Activated CD4-positive, alpha-beta T cell treated with anti-CD3 and anti-CD28 coated beads, Interleukin-2, amount 10 ng/mL, durations not matched to agents 24 days and 14 days (primary cell): ENCODE data around the gene CPEB4. TPM values are rescaled to one million over a fixed set of nuclear protein-coding genes. Genes with fewer than 3 reads are reported as not detected.

Experiments
- DNase-seq: peaks from one replicate; pipeline ENCODE4 v3.0.0; 2022
- H3K27ac Mint-ChIP-seq: one replicate; pipeline ENCODE4 v1.8.0; 2022; ENCODE audit warnings: mild to moderate bottlenecking, mixed read lengths
- H3K27me3 Mint-ChIP-seq: one replicate; pipeline ENCODE4 v1.8.0; 2022; ENCODE audit warnings: mixed read lengths
- H3K36me3 Mint-ChIP-seq: one replicate; pipeline ENCODE4 v1.8.0; 2022; ENCODE audit warnings: low read depth, mild to moderate bottlenecking, mixed read lengths
- H3K4me1 Mint-ChIP-seq: one replicate; pipeline ENCODE4 v1.8.0; 2021; ENCODE audit warnings: mixed read lengths
- H3K4me3 Mint-ChIP-seq: one replicate; pipeline ENCODE4 v1.8.0; 2022; ENCODE audit warnings: mild to moderate bottlenecking, moderate library complexity, mixed read lengths
- H3K9me3 Mint-ChIP-seq: one replicate; pipeline ENCODE4 v1.8.0; 2021; ENCODE audit warnings: mixed read lengths
- intact Hi-C: fragments of 100-400 bp; cut with micrococcal nuclease; formaldehyde crosslinking; loops from one replicate; pipeline ENCODE4 v1.15.1; 2023
- total RNA-seq: library from RNA; stranded (reverse); gene quantifications from 2 replicates; pipeline ENCODE4 v1.2.3, GENCODE V29; 2022

CPEB4 gene
- total RNA-seq, 1 donor from 2014 or later: 8.8 TPM

DNA sequence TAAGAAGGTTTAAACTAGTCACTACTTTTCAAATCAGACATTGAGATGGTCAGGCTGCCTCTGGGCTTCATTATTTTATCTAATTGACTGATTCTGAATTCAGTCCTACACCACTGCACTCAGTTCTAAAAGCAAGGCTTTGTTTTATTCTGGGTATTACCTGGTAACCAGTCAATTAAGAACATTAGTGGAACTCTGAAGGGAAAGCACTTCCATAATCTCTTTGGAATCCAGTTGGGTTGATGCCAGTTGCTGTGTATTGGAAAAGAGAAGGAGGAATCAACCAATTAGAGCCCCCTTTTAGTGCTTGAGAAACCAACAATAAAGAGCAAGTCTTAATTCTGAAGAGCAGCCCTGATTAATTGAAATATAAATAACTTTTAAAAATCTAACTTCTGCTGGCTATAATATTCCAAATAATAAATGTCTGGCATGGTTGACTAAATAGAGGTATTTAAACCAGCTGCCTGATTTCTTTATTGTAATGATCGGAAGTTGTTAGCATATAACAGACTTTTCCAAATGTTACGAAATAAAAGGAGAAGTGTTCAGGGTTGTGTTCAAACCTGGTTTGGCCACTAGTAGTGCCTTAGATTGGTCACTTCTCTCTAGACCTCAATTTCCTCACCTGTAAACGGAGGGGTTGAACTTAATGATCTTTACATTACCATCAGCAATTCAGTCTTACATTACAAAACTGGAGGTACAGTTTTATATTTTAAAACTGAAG, 32.0 kb downstream of the CPEB4 start:
- no peaks in the 10 kb centered on the region for H3K27me3 Mint-ChIP-seq
- H3K36me3 Mint-ChIP-seq: peaks cover 1% of the 10 kb centered on the region
- H3K4me3 Mint-ChIP-seq: no peak overlapping the region
- no peaks in the 10 kb centered on the region for H3K9me3 Mint-ChIP-seq
- intact Hi-C loops: no loop called here
- H3K4me1 Mint-ChIP-seq: peaks cover 8% of the 10 kb centered on the region
- DNase-seq: no peak
- H3K27ac Mint-ChIP-seq: no peak overlapping the region

DNA sequence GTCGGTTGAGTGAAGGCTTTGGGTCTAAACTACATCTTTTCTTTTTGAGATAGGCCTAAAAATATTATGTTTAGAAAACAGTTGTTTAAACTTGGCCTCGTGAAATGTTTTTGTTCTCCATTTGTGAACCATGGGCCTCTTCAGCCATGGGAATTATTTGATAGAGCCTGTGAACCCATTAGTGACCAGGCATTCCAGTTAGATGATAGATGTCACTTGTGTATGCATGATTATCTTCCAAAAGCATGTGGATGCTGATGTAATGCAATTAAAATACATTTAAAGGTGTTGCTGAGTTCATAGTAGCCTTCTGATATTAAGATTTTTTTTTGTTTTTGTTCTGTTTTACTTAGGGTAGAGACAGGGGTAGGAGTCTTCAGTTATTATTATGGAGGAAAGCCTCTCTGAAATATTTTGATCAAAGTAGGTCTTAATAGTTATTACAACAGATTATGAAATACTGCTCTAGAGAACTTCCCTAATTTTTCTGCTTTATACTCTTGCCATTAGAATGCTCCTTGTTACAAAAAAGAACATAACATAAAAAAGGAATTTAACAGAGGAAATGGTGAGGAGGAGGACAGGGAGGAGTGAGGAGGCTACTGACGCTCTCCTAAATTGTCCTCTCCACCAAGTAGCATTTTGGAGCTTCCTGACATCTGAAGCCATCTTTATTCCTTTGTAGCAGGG, 32.9 kb downstream of the CPEB4 start:
- Mint-ChIP-seq H3K4me1 (peaks cover 8% of the 10 kb centered on the region), H3K4me3 (no peak overlapping the region), H3K27ac (no peak overlapping the region), H3K36me3 (no peaks in the 10 kb centered on the region), H3K27me3 (no peaks in the 10 kb centered on the region), H3K9me3 (no peaks in the 10 kb centered on the region)
- no peak for DNase-seq
- intact Hi-C loops: no loop called here

DNA sequence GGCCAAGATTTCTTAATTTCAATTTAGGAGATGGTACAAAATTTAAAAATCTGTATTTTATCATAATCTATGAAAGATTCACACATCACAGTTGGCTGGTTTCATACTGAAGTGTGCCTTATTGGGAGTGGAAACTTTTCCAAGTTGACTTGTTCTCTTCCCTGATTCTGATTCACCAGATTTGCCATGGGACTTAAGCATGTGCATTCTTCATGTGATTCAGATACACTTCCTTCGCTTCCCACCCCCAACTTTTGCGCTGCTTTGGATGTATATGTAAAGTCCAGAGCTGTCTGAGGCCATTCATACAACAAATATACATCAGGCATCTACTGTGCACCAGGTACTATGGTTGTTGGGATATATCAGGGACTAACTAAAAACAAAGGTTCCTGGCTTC, 34.4 kb downstream of the CPEB4 start:
- Mint-ChIP-seq H3K27ac (no peak overlapping the region), H3K9me3 (no peaks in the 10 kb centered on the region), H3K4me3 (no peak overlapping the region)

DNA sequence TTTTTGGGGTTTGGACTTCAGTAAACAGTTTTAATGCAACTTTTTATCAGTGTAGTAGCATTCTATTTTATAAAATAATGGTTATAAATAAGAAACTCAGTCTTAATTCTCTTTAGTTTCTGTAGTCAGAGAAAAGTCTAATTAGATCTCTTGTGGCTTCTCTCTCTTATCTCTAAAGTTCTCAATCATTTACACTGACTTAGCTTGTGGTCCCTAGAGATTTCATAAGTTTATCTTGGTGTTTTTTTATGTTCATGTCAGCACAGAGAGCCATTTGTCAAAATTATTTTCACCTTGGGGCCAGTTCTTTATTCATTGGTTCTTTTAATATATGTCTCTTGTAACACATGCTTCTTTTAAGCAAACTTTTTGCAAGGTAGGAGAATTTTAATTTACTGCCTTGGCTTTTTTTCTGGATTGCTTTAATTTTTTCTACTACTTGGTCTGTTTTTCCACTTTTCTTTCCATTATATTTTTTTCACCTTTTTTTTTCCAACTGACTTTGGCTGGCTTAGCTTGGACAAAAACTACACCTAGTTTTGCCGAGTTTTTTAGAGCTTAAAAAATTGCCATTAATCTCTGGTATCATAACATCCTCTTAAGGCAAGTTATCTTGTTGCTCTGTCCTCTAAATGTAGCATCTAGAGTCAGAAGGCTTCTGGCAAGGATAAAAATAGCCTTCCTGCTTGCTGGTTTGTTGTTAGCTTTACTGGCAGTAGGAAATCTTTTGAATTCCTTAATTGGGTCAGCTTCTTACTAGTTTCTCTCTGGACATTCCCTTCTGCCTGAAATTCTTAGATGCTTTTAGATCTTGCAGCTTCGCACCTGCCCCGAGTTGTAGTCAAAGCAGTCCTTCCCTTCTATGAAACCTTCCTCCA, 35.3 kb downstream of the CPEB4 start:
- peaks cover 1% of the 10 kb centered on the region for H3K36me3 Mint-ChIP-seq
- no peaks in the 10 kb centered on the region for H3K27me3 Mint-ChIP-seq
- no peak overlapping the region for H3K4me3 Mint-ChIP-seq
- H3K9me3 Mint-ChIP-seq: no peaks in the 10 kb centered on the region
- intact Hi-C loops: no loop called here
- H3K27ac Mint-ChIP-seq: no peak overlapping the region
- H3K4me1 Mint-ChIP-seq: peaks cover 7% of the 10 kb centered on the region
- DNase-seq: no peak

More for the DNA sequence above, 34.4 kb downstream of the CPEB4 start:
- H3K36me3 Mint-ChIP-seq: no peaks in the 10 kb centered on the region
- peaks cover 7% of the 10 kb centered on the region for H3K4me1 Mint-ChIP-seq
- no peak for DNase-seq
- no peaks in the 10 kb centered on the region for H3K27me3 Mint-ChIP-seq
- intact Hi-C loops: no loop called here

DNA sequence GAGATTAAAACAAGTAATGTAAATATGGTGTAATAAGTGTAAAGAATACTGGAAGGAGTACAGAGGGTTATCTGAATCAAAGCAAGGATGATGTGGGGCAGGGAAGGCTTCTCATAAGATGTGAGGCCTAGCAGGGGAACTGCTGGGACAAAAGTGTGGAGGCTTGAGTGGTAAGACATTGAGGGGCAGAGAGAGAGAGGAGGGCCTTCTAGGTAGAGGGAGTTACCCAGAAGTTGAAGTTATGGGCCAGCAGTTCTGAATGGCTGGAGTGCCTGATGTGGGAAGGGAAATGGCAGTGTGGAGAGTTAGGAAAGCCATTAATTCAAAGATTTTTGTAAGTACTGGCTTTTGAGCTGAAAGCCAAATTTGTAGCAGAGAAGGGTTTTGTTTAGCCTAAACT, 36.8 kb downstream of the CPEB4 start:
- DNase-seq: no peak
- intact Hi-C loops: loop anchor here (1.0 kb wide), 1 partner anchor 306 kb away; no protein-coding TSS in a partner anchor
- H3K27ac Mint-ChIP-seq: no peak overlapping the region
- H3K4me3 Mint-ChIP-seq: no peak overlapping the region
- H3K36me3 Mint-ChIP-seq: peaks cover 1% of the 10 kb centered on the region
- peaks cover 7% of the 10 kb centered on the region for H3K4me1 Mint-ChIP-seq
- H3K27me3 Mint-ChIP-seq: no peaks in the 10 kb centered on the region
- H3K9me3 Mint-ChIP-seq: no peaks in the 10 kb centered on the region

DNA sequence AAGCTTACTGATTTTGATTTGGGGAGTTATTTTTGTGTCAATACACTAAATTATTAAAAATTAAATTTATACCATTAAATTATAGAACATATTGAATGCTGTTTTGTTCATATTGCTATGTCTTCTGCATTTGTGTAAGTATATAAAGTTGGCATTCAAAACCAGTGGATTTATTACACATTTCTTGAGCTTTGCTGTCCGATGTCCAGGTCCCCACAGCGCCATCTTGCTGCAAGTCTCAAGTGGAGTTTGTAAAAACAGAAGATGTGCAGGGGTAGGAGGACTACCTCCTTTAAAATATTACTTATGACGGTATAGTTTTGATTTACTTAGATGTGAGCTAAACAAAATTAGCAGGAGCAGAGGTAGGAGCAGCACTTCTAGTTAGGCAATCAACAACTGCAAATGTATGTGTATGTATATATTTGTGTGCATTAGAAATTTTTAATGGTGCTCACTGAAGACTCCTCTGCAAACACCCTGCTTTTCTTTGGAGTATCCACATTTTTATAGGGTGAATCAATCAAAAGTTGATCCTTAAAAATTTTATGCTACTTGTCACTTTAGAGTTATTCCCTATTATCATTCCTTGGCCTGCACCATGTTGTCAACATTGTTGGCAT, 37.4 kb downstream of the CPEB4 start:
- H3K36me3 Mint-ChIP-seq: peaks cover 1% of the 10 kb centered on the region
- peak; percentile 80 for DNase-seq
- H3K4me3 Mint-ChIP-seq: no peak overlapping the region
- no peak overlapping the region for H3K27ac Mint-ChIP-seq
- no peaks in the 10 kb centered on the region for H3K27me3 Mint-ChIP-seq
- intact Hi-C loops: loop anchor here (1.0 kb wide), 1 partner anchor 306 kb away; no protein-coding TSS in a partner anchor
- no peaks in the 10 kb centered on the region for H3K9me3 Mint-ChIP-seq
- H3K4me1 Mint-ChIP-seq: peaks cover 7% of the 10 kb centered on the region

DNA sequence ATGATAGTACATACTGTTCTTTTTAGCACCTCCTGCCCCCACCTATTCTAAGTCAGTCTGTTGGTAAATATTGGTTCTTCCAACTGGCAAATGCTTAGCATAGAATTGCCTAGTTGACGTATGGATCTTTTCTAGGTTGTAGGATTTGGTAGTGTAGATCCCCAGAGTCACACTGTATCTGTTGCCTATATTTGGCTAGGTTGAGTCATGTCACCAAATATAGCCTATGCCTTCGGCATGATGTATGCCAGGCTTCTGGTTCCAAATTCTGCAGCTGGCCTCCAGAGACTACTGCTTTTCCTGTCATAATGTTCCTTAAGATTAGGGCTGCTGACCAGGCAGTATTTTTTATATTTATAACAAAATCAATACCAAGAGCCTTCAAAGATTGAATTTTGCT, 38.2 kb downstream of the CPEB4 start:
- Mint-ChIP-seq H3K9me3 (no peaks in the 10 kb centered on the region), H3K27me3 (no peaks in the 10 kb centered on the region), H3K36me3 (peaks cover 1% of the 10 kb centered on the region), H3K4me3 (no peak overlapping the region), H3K4me1 (peaks cover 2% of the 10 kb centered on the region), H3K27ac (no peak overlapping the region)
- DNase-seq: no peak
- intact Hi-C loops: no loop called here

DNA sequence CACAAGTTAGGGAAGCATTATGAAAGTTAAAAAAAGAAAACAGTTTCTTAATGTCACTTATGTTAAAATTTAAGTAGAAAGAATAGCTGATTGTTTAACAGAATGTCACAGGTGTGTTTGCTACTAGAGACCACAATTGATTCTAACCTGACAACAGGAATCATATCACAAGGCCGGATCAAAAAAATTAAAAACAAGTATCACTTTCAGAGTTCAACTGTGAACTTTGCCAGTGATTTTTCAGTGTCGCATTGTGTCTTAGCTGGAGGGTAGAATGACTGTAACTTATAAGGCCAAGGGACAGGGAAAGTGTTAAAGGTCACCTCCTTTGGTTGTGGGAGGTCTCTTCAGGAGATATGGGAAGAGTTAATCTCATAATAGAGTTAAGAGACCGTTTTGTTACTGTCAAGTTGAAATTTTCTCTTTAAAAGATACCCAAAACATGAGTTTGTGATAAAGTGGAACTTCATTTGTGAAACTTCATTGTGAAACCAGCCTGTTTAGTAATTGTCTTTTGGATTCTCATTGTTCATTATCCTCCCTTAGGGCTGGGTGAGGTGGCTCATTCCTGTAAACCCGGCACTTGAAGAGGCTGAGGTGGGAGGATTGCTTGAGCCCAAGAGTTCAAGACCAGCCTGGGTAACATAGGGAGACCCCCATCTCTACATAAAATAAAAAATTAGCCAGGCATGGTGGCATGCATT, 40.9 kb downstream of the CPEB4 start:
- intact Hi-C loops: no loop called here
- no peak for DNase-seq

DNA sequence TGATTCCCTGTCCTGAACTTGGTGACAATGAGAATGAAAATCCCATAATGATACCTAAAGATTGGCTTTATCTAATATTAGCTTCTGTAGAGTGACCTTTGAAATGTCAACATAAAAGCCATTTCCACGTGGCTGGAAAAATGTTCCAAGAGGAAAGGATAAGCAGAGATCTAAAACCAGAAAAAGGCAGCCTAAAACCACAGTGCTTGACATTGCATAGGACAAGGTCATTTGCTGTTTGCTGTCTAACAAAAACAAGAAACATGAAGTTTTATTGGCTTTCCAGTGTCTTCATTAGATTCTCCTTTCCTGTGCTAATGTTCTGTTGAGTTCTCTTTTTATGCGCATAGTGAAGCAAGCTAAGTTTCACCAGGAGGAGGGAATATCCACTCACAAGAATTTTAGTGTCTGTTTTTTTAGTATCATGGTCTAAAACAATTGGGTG, 44.6 kb downstream of the CPEB4 start:
- no peak for DNase-seq
- no peaks in the 10 kb centered on the region for H3K4me1 Mint-ChIP-seq
- no peaks in the 10 kb centered on the region for H3K9me3 Mint-ChIP-seq
- intact Hi-C loops: no loop called here
- H3K36me3 Mint-ChIP-seq: peaks cover 1% of the 10 kb centered on the region
- no peaks in the 10 kb centered on the region for H3K27me3 Mint-ChIP-seq
- H3K27ac Mint-ChIP-seq: no peak overlapping the region
- no peak overlapping the region for H3K4me3 Mint-ChIP-seq

More for the DNA sequence above, 40.9 kb downstream of the CPEB4 start:
- H3K9me3 Mint-ChIP-seq: no peaks in the 10 kb centered on the region
- no peaks in the 10 kb centered on the region for H3K4me1 Mint-ChIP-seq
- no peak overlapping the region for H3K4me3 Mint-ChIP-seq
- H3K36me3 Mint-ChIP-seq: peaks cover 1% of the 10 kb centered on the region
- H3K27ac Mint-ChIP-seq: no peak overlapping the region
- no peaks in the 10 kb centered on the region for H3K27me3 Mint-ChIP-seq

DNA sequence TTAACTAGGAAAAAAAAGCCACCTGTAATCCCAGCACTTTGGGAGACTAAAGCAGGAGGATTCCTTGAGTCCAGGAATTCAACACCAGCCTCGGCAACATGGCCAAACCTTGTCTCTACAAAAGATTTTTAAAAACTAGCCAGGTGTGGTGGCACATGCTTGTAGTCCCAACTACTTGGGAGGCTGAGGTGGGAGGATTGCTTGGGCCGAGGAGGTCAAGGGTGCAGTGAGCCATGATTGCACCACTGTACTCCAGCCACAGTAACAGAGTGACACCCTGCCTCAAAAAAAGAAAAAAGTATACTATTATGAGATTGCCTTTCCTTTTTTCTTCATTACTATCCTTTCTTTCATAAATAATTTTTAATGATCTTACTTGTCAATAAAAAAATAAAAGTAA, 45.8 kb downstream of the CPEB4 start:
- Mint-ChIP-seq H3K9me3 (no peaks in the 10 kb centered on the region), H3K4me1 (no peaks in the 10 kb centered on the region), H3K36me3 (no peaks in the 10 kb centered on the region), H3K4me3 (no peak overlapping the region), H3K27ac (no peak overlapping the region), H3K27me3 (no peaks in the 10 kb centered on the region)
- DNase-seq: no peak
- intact Hi-C loops: no loop called here

DNA sequence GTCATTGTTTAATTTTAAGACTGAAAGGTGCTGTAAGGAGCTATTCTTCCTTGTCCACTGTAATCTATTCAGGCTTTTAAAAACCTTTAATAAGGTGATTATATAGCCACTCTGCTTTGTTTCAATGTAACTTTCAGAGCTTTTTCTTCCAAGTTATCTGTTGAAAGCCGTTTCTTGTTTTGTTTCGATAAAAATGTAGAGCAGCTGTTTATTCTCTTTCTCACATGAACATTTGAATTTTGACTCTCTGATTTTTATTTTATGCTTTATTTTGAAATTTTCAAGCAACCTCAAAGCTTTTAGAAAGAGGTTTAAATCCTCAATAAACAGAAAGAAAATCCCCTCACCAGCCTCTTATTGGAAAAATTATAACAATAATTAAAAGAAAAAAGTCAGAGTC, 47.2 kb downstream of the CPEB4 start:
- DNase-seq: no peak
- Mint-ChIP-seq H3K36me3 (no peaks in the 10 kb centered on the region), H3K4me3 (no peak overlapping the region), H3K4me1 (no peaks in the 10 kb centered on the region), H3K27me3 (no peaks in the 10 kb centered on the region), H3K27ac (no peak overlapping the region), H3K9me3 (no peaks in the 10 kb centered on the region)
- intact Hi-C loops: no loop called here

DNA sequence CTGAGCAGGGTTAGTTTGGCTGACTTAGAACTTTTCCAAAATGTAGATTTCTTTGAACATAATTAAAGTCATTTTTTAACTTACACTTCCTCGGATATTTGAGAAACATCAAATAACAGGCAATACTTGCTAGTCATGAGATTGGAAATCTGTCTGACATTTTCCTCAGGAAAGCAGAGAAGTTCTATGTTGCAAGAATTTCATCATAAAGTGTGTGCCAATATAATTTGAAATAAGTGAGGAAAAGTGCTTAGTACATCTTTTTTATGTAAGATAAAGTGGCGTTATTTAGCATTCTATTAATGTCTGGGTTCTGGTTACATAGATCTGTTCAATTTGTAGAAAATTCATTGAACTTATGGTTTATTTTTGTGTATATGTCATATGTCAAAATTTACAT, 52.1 kb downstream of the CPEB4 start:
- H3K27ac Mint-ChIP-seq: no peak overlapping the region
- intact Hi-C loops: no loop called here
- no peak for DNase-seq
- H3K4me3 Mint-ChIP-seq: no peak overlapping the region
- H3K27me3 Mint-ChIP-seq: no peaks in the 10 kb centered on the region
- H3K36me3 Mint-ChIP-seq: peaks cover under 1% of the 10 kb centered on the region
- H3K9me3 Mint-ChIP-seq: no peaks in the 10 kb centered on the region
- no peaks in the 10 kb centered on the region for H3K4me1 Mint-ChIP-seq

DNA sequence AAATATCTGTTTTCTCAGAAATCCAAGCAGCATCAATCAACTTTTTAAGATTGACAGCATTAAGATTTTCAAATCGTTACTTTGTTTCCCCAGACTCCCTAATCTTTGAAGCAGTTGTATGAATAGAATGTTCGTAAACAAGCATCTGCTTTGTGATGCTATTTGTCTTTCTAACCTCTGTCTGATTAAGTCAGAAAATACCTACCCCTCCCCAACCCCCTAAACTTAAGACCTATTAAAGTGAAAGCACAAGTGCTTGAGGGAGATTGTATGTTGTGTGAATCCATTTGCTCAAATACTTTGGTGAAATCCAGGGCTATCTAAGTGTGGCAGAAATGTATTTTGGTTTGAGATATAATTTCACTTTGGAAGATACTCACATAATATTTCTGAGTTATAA, 53.0 kb downstream of the CPEB4 start:
- no peak for DNase-seq
- no peaks in the 10 kb centered on the region for H3K9me3 Mint-ChIP-seq
- intact Hi-C loops: no loop called here
- no peaks in the 10 kb centered on the region for H3K27me3 Mint-ChIP-seq
- H3K27ac Mint-ChIP-seq: no peak overlapping the region
- H3K4me3 Mint-ChIP-seq: no peak overlapping the region
- no peaks in the 10 kb centered on the region for H3K4me1 Mint-ChIP-seq
- H3K36me3 Mint-ChIP-seq: peaks cover 3% of the 10 kb centered on the region
